ENCODE data around the gene ZCCHC3.
"Not testable (repeated sequence)": the region's sequence is repeated elsewhere in the genome, so short reads cannot be mapped to it uniquely, and the experiment has no call there.

The ZCCHC3 gene, protein sequence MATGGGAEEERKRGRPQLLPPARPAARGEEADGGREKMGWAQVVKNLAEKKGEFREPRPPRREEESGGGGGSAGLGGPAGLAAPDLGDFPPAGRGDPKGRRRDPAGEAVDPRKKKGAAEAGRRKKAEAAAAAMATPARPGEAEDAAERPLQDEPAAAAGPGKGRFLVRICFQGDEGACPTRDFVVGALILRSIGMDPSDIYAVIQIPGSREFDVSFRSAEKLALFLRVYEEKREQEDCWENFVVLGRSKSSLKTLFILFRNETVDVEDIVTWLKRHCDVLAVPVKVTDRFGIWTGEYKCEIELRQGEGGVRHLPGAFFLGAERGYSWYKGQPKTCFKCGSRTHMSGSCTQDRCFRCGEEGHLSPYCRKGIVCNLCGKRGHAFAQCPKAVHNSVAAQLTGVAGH

DNA sequence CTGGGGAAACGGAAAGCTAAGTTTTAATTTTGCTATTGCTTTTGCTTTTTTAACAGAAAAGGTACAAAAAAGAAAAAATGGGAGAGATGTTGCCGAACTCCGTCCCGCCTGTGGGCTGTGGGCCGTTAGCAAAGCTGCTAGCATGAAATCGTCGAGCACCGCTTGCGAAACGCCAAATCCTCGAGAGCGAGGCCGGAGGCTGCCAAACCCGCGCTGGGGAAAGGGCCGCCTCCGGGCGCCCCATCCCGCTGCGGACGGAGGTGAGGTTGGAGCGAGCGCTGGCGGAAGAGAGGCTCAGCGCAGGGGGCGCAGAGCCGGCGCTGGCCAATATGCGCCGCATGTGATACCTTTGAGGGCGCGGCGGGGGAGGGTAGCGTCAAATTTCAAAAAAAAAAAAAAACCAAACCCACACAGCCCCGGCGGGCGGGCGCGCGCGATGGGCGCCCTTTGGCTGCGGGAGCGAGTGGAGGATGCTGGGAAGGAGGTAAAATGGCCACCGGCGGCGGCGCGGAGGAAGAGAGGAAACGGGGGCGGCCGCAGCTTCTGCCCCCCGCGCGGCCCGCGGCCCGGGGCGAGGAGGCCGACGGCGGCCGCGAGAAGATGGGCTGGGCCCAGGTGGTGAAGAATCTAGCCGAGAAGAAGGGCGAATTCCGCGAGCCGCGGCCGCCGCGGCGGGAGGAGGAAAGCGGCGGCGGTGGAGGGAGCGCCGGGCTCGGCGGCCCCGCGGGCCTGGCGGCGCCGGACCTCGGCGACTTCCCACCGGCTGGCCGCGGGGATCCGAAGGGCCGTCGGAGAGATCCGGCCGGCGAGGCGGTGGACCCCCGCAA lies at the start of gene ZCCHC3:
ZCCHC3 (plus strand) TSS at position 473 of the 827 bp plus-strand sequence; CDS start at position 490, 17 bp downstream.
- no peak for FAIRE-seq
- DNase-seq (ENCODE audit: low spot score), result peak; percentile 57

DNA sequence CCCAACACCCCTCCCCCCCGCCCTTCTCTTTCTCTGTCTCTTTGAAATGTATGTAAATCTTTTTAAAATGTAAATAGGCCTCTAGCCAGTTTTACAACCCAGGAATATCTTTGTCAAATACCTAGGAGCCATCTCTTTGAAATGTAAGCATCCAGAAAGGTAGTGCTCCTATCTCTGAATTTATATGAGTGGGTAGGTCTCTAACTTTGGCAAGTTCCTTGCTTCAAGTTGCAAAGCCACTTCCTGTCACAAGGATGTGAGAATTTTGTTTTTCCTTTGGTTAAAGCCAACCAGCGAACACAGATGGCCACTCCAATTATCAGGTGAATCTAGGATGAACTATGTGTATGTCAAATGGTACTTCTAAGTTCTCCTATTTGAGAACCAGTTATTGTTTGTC lies 46.0 kb upstream of the ZCCHC3 start:
- FAIRE-seq (no peak), DNase-seq (ENCODE audit: low spot score) (no peak)

DNA sequence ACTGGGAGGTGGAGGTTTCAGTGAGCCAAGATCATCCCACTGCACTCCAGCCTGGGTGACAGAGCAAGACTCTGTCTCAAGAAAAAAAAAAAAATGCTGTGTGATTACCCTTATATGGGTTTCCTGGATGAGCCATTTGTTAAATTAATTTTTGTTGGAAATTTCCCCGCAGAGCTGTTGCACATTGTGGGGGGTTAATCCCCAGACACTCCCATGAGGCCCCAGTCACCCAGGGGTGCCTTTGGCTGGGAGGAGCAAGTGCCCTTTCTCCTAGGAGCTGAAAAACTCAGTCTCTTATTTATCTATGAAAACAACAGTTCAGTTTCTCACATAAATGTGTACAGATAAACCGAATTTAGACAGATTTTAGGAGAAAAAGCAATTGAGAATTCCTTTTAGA lies 44.6 kb upstream of the ZCCHC3 start:
- no peak for FAIRE-seq

DNA sequence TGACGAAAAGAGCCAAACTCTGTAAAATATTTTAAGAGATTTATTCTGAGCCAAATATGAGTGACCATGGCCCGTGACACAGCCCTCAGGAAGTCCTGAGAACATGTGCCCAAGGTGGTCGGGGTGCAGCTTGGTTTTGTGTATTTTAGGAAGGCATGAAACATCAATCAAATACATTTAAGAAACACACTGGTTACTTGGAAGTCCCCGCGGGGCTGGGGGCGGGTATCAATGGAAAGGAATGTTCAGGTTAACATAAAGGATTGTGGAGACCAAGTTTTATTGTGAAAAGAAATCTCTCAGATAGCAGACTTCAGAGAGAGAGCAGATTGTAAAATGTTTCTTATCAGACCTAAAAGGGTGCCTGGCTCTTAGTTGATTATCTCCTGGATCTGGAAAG lies 43.9 kb upstream of the ZCCHC3 start:
- FAIRE-seq; DNase-seq (ENCODE audit: low spot score): not testable (repeated sequence)

More for the DNA sequence above, 44.6 kb upstream of the ZCCHC3 start:
- no peak for DNase-seq (ENCODE audit: low spot score)

DNA sequence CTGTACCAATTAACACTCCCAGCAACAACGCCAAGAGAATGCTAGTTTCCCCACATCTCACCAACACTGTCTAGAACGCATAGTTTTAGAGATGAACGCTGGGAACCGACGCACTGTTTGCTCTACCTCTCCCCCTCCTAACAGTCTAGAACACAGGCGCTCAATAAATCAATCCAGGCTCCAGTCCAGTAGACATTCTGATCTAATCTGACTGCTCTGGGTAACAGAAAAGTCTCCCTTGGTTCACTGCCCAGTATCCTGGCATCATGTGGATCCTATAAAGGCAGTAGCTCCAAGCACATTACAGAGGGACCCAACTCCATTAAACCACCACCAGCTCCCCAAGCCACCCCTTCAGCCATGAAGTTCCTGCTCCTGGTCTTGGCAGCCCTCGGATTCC lies 40.0 kb upstream of the ZCCHC3 start, which contains the start of gene DEFB132:
DEFB132 (plus strand) TSS at position 306 of the 400 bp plus-strand sequence; CDS start at position 361, 55 bp downstream.
- no peak for DNase-seq (ENCODE audit: low spot score)
- no peak for FAIRE-seq

DNA sequence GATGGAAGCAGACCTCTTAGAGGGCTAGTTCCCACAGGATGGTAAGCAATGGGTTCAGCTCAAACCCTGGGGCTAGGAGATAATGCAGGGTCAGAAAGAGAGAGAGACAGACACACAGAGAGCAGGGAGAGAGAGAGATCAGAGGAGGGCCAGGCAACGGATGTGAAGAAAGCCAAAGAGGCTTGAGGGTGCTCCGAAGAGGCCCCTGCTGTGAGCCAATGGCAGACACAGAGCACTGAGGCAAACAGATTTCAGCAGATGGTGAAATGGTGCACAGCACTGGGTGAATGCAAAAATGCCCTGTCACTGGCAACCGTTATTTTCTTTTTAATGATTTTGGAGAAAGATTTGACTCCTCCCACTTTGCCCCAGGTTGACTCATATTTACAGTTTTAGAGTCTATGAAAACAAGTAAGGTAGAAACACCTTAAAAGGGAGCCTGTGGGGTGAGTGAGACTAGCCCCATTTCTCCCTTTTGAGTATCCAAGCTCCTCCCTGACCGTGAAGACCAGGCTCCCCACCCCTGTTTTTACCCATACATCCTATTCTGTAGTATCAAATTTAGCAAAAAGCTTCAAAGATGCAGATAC lies 39.0 kb upstream of the ZCCHC3 start:
- FAIRE-seq (no peak), DNase-seq (ENCODE audit: low spot score) (no peak)

DNA sequence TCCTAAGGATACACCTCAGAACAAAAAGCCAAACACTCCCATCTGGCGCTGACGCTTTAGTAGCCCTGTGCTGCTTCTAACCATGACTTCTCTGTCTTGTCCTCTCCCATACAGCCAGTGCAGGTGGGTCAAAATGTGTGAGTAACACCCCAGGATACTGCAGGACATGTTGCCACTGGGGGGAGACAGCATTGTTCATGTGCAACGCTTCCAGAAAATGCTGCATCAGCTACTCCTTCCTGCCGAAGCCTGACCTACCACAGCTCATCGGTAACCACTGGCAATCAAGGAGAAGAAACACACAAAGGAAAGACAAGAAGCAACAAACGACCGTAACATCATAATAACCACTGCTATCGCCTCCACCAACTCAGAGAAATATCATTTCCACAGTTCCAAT lies 38.4 kb upstream of the ZCCHC3 start:
- FAIRE-seq (no peak), DNase-seq (ENCODE audit: low spot score) (no peak)

DNA sequence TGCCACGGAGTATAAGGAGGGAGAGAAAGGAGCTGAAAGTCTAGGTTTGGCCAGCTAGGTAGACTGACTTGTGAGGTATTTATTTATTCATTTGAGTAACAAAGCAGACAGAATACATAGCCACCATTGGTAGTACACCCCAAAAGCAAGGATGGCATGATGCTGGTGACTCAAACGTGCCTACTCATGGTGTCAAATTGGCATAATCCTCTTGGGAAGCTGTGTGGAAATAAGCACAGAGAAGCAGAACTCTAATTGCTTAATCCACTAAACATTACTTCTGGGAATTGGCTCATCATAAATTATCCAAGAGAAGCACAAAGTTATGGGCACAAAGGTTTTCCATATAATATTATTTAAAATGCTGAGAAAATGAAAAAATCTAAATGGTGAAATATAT lies 37.4 kb upstream of the ZCCHC3 start:
- DNase-seq (ENCODE audit: low spot score), result no peak
- FAIRE-seq, result no peak

DNA sequence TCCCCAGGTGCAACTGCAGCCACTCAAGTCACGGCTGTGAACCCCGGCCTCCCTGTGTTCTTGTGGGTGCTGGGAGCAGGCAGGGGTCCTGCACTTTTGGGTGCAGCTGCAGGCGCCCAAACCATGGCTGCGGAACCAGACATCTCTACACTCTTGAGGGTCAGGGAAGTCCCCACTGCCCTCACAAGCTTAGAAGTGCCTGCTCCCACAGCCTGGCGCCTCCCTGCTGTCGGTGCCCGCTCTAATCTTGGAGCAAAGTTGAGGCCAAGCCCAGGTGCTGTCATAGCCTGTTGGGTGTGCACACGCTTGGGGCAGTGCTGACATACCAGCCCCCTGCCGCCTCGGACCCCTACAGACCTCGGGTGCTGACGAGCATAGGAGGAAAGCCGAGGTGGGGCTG lies 33.7 kb upstream of the ZCCHC3 start:
- FAIRE-seq, result no peak
- no peak for DNase-seq (ENCODE audit: low spot score)

DNA sequence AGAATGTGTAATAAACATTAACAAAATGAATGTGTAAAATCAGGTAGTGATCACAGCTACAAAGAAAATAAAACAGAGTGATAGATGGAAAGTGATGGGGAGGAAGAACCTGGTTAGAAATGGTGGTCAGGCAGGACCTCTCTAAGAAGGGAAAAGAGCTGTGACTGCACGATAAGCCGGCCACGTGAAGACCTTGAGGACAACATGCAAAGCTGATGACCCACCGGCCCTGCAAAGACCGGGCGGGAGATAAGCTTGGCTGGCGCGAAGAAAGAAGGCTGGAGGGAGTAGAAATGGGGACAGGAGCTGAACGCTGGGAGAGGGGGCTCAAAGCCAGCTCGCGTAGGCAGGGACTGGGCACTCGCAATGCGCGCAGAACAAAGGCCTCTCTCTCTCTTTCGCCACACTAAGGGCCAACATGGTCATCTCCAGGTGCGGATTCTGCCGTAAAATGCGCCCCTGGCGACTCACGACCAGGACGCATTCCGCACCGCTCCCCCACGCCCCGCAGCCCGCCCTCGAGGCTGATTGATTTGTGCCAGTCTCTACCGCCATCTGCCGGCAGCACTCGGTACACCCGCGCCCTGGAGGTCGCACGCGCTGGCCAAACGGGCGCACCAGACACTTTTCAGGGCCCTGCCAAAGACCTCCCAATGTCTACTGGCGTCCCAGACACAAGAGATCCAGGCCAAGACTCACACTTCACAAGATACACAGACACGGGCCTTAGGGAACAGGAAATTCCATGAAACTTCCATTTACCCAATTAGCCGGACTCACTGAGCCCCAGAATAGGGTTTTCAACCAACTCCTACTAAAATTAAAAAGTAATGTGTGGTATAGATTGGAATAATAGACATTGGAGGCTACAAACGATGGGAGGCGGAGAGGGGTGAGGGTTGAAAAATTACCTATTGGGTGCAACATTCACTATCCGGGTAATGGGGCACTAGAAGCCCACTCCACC lies 30.5 kb upstream of the ZCCHC3 start:
- peak; percentile 38 for DNase-seq (ENCODE audit: low spot score)
- no peak for FAIRE-seq

DNA sequence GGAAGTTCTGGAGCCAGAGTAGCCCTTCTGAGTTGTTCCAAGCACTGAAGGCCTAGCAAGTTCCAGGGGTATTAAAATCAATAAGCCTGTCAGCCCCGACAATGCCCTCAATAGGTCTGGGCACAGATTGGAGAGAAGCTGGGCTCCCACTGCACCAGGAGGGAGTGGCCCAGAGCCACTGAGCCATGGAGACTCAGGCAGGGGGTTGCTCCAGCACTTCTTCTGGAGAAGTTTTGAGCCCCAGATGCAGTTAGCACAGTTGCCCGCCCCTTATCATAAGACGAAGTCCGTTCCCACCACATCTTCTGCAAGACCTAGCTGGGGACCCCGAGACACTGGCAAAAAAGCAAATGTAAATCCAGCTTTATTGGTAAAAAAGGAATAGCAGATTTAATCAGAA lies 26.9 kb upstream of the ZCCHC3 start:
- FAIRE-seq (no peak), DNase-seq (ENCODE audit: low spot score) (no peak)

DNA sequence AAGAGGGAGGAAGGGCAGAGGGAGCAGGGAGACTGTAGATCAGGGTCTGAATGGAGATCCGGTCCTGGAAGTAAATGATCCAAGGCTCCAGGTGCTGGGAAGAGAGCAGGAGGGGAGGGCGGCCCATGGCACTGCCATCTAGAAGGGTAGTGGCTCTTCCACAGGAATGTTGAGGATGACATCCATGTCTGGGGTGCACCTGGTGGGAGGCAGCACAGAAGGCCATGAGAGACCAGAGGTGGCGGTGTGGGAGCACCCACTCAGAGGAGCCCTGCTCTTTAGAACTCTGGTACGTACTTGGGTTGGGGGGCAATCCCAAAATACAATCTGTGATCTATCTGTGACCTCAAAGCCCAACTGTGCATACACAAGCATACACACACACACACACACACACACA lies 26.3 kb upstream of the ZCCHC3 start:
- FAIRE-seq, result no peak
- DNase-seq (ENCODE audit: low spot score), result no peak

DNA sequence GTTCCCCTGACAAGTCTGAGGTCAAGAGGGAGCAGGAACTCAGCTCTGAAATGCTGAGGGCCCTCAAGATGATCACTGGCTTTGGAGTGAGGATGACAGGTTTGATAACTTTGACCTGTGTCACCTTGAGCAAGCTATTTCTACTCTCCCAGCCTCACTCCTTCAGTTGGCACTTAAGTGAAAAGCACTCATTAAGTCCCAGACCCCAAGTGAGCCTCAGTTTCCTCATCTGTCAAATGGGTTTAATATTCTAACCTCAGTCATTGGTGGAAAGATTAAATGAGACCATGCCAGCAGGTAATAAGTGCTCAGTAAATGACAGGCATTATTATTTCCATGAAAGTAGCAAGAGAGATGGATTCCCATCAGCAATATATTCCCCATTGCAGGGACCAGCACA lies 25.8 kb upstream of the ZCCHC3 start:
- DNase-seq (ENCODE audit: low spot score) (no peak), FAIRE-seq (no peak)

DNA sequence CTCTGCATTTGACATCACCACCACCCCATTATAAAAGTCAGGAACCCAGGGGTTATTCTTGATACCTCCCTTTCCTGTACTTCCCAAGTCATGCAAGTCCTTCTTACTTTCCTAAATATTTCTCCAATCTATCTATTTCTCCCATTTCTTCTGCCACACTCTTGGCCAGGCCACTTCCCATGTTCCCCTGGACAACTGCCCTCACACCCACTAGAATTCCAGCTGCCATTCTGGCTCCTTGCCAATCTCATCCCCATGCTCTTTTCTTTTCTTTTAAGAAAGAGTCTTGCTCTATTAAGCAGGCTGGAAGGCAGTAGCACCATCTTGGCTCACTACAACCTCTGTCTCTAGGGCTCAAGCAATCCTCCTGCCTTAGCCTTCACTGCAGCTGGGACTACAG lies 24.7 kb upstream of the ZCCHC3 start:
- DNase-seq (ENCODE audit: low spot score), result no peak
- FAIRE-seq, result no peak

DNA sequence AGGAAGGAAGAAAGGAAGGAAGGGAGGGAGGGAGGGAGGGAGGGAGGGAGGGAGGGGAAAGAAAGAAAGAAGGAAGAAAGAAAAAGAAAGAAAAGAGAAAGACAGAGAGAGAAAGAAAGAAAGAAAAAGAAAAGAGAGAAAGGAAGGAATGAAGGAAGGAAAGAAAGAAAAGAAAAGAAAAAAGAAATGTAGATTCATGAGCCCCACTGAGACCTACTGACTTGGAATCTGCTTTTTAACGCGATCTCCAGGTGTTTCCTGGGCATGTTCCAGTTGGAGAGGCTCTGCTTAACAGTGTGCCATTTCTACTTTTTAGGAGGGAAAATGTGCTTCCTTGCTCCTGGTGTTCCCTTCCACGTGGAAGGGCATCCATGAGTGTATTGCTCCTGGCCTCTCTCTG lies 23.5 kb upstream of the ZCCHC3 start:
- no peak for FAIRE-seq
- no peak for DNase-seq (ENCODE audit: low spot score)

DNA sequence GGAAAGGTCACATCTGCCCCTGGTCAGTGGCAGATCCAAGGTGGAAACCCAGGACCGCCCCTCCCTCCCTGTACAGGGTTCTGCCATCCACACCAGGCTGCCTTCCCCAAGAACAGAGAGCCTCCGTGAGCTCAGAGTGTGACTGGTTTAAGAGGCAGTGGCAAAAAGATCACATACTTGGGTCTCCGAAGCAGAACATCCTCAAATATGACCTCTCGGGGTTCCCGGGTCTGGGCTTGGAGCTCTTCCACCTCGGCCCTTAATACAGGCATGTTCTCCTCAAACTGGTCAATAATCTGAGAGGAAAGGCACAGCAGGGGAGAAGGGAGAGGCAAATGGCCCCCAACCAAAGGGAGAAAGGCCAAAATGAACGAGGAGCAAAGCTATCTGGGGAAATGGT lies 21.6 kb upstream of the ZCCHC3 start:
- DNase-seq (ENCODE audit: low spot score) (no peak), FAIRE-seq (no peak)

DNA sequence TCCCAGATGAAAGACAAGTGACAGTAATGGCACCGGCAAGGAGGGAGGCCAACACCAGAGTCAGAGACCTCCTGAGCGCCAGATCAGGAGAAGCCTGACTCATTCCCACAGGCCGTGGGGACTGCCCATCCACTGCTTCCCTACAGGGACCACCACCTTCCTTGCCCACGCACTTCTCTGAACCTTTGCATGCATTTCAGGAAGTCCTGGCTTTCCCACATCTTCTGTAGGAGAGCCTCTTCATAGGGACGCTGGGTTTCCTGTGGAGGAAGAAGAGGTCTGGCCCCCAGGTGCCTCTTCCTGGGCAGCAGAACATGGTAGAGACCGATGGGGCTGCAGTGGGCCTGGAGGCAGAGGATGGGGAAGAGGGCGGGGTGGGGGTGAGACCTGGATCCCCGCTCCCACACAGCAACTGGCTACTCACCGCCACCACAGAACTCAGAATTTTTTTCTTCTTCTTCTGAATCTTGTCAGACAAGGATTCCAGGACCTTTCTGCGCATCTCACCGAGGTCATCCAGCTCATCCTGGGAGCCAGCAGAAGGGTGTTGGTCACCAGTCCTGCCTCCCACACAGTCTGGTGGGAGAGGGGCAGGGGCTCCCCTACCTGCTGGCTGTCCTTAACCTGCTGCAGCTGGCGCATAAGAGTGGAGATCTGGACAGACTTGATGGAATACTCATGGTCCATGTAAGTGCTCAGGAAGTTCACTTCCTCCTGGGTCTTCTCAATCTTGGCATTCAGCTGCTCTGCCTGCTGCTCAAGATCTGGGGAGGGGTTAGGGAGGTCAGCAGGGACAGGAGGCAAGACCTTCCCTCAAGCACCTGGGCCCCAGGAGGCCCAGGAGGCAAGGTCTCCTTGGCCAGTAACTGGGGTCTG lies 20.5 kb upstream of the ZCCHC3 start:
- FAIRE-seq, result no peak
- no peak for DNase-seq (ENCODE audit: low spot score)

DNA sequence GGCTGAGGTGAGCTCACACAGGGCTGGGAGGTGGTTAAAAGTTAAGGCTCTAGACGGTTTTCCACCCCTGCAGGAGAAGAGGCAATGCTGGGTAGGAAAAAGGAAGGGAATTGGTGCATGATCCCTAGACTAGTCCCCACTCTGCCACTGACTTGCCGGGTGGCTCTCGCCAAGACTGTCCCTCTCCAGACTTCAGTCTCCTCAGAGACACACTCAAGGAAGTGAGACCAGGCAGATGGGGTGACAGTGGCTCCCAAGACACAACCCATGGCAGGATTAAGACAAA lies 19.9 kb upstream of the ZCCHC3 start:
- no peak for DNase-seq (ENCODE audit: low spot score)
- no peak for FAIRE-seq

DNA sequence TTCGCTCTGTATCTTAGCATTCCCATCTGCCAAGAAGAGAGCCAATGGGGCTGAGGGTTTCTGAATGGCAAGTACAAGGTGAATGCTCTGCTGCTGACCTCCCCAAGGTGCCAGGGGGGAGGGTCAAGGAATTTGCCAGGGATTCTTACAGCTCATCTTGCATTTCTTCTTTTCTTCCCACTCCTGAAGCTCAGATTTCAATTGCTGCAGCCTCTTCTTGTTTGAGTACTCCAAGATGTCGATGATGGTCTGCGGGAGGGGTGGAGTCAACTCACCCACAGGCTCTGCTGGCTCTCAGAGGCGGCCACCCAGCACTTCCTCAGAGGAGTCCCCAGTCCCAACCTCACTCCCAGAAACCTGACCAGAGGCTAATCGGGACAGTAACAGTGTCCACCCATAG lies 19.2 kb upstream of the ZCCHC3 start:
- no peak for FAIRE-seq

More for the DNA sequence above, 19.2 kb upstream of the ZCCHC3 start:
- no peak for DNase-seq (ENCODE audit: low spot score)
